OCI-LY3 (cell line): ENCODE results near the gene CWC27.

ENCODE experiments used
- EZH2phosphoT487 ChIP-seq: fragments of 200-600 bp; shearing (Covaris generic); IDR thresholded peaks from 2 replicates; pipeline ENCODE4 v1.6.1; 2018; ENCODE audit warnings: antibody characterized with exemption, mixed run types, low read depth
- TF ChIP-seq, protein P1 (sequence below): fragments of 200-600, 300-600 bp; sonication (generic); IDR thresholded peaks from 2 replicates; pipeline ENCODE4 v1.5.1; 2014; ENCODE audit warnings: antibody characterized with exemption, low read length, low read depth

DNA sequence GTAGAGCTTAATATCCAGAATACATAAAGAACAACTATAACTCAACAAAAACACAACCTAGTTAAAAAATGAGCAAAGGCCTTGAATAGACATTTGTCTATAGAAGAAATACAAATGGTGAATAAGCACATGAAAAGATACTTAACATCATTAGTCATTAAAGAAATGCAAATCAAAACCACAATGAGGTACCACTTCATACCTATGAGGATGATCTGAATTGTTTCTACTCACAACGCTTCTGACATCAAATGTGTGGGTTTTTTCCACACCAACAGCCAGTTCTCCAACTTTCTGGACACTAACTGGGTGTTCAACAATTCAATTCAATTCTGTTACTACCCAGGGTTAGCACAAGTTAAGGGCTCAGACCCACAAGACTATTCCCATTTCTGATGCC is 22.3 kb upstream of the CWC27 start:
- TF ChIP-seq, protein P1, sequence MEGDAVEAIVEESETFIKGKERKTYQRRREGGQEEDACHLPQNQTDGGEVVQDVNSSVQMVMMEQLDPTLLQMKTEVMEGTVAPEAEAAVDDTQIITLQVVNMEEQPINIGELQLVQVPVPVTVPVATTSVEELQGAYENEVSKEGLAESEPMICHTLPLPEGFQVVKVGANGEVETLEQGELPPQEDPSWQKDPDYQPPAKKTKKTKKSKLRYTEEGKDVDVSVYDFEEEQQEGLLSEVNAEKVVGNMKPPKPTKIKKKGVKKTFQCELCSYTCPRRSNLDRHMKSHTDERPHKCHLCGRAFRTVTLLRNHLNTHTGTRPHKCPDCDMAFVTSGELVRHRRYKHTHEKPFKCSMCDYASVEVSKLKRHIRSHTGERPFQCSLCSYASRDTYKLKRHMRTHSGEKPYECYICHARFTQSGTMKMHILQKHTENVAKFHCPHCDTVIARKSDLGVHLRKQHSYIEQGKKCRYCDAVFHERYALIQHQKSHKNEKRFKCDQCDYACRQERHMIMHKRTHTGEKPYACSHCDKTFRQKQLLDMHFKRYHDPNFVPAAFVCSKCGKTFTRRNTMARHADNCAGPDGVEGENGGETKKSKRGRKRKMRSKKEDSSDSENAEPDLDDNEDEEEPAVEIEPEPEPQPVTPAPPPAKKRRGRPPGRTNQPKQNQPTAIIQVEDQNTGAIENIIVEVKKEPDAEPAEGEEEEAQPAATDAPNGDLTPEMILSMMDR, result no peak
- no peak for TF ChIP-seq EZH2phosphoT487
